Articular chondrocyte of knee joint (primary cell): Measurements from ENCODE around the gene TMEM92. TPM values are rescaled to one million over a fixed set of nuclear protein-coding genes. Genes with fewer than 3 reads are reported as not detected.

Source experiments
- small RNA-seq: library from RNA; depleted of rRNA; stranded (forward); fragments of <200 nt; gene quantifications from one replicate; pipeline ENCODE3, GENCODE V24; 2012
- total RNA-seq: library from RNA; depleted of rRNA; stranded (reverse); fragments of >200 nt; gene quantifications from 2 replicates; pipeline ENCODE4 v1.2.3, GENCODE V29; 2012

TMEM92 gene
- total RNA-seq = under 0.01 TPM in 1 of 2 replicates, not detected in the other

GRCh38 chr17:50274142-50274896 is at the start of gene TMEM92:
Gene TMEM92, plus strand, starts transcription at chr17:50274466. Its CDS starts 36 bp downstream, at chr17:50274502.

Small RNA genes within 50 kb of the gene (small RNA-seq; reads per million reads assigned to genes)
- gene SUMO2P7 = not detected

Other genes with a start within 250 kb of the TMEM92 start
- gene ITGA3, start 218.4 kb upstream of the TMEM92 start, total RNA-seq = 62.0 and 84.3 TPM in 2 replicates
- 32.4 and 37.0 TPM in 2 replicates for gene PDK2, start 179.1 kb upstream of the TMEM92 start, total RNA-seq
- 0.86 and 1.0 TPM in 2 replicates for gene SAMD14, start 144.3 kb upstream of the TMEM92 start, total RNA-seq
- 51.7 and 52.9 TPM in 2 replicates for gene PPP1R9B, start 123.8 kb upstream of the TMEM92 start, total RNA-seq
- 9.8 and 13.3 TPM in 2 replicates for gene SGCA, start 108.5 kb upstream of the TMEM92 start, total RNA-seq
- gene COL1A1, start 72.8 kb upstream of the TMEM92 start, total RNA-seq = 1,350 and 1,566 TPM in 2 replicates
- gene XYLT2, start 71.7 kb downstream of the TMEM92 start, total RNA-seq = 30.9 and 31.8 TPM in 2 replicates
- gene MRPL27, start 98.7 kb downstream of the TMEM92 start, total RNA-seq = 61.0 and 64.1 TPM in 2 replicates
- 3.0 and 3.1 TPM in 2 replicates for gene EME1, start 98.8 kb downstream of the TMEM92 start, total RNA-seq
- 139 and 158 TPM in 2 replicates for gene LRRC59, start 123.1 kb downstream of the TMEM92 start, total RNA-seq
- 16.6 and 17.2 TPM in 2 replicates for gene ACSF2, start 151.8 kb downstream of the TMEM92 start, total RNA-seq
- gene CHAD, start 194.4 kb downstream of the TMEM92 start, total RNA-seq = not detected in 2 replicates
- 17.4 and 18.3 TPM in 2 replicates for gene RSAD1, start 204.4 kb downstream of the TMEM92 start, total RNA-seq
- 1.8 and 2.5 TPM in 2 replicates for gene MYCBPAP, start 234.0 kb downstream of the TMEM92 start, total RNA-seq